Stimulated activated CD8-positive, alpha-beta memory T cell treated with anti-CD3 and anti-CD28 coated beads, Interleukin-4, amount 100 ng/mL, for 48 hours (primary cell): ENCODE measurements around the gene CPLX3.

Experiments
- DNase-seq: peaks from one replicate; pipeline ENCODE4 v3.0.0-alpha.2; 2020

Gene CPLX3

DNA sequence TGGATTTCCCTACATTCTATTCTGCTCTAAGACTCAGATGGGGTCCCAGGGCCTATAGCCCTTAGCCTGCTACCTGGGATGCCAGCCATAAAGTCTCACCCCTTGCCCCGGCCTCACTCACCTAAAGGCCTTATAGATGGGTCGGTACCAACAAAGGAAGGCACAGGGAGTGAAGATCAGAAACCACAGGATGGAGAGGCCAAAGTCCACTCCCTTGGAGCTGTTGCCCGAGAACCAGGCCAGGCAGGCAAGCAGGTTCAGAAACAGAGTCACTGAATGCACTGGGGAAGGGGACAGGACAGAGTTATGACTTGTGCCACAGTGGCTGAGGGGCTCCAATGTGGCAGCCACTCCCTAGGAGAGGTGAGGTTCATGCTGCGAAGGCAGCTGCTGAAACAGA lies 24.0 kb downstream of the CPLX3 start:
- no peak for DNase-seq

DNA sequence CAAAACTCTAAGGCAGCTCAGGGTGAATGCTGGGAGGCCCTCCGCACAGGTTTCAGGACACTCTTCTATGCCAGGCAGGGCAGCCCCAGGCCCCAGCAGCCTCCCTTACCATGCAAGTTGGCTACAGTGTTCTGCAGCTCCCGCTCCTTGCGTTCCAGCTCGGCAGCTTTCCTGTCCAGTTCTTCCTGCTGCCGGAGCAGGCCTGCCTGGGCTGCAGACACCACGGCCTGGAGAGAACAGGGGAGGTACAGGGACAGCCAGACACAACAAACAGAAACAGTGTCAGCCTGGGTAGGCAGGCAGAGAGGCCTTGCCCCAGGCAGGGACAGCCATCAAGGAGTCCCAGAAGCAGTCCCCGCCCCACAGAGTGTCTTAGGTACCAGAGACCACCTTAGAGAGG lies 25.5 kb downstream of the CPLX3 start:
- DNase-seq, result no peak

DNA sequence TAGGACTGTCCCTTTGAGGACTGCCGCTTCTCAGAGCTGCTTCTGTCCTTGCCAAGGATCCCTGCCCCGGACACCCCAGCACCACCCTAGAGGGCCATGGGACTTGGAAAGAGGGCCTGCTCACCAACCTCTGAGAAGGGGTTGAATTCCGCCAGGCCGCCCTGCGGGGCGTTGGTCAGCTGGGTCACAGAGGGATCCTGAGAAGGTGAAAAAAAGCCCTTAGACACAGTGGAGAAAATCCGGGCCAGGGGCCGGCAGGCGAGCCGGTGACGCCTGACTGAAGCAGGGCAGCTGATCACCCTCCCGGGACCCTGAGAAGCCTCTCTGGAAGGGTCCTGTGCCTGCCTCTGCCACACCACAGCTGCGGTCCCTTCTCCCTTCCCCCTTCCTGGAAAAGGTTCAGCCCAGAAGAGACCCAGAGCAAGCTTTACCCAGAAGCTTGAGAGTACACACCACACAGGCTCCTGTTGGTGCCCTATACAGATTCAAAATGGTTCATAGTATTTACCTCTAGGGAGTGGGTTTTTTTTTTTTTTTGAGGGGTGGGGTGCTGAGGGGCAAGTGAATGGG lies 28.1 kb downstream of the CPLX3 start:
- DNase-seq, result no peak

GRCh38 chr15:74855857-74856256 lies 29.4 kb downstream of the CPLX3 start:
- no peak for DNase-seq

DNA sequence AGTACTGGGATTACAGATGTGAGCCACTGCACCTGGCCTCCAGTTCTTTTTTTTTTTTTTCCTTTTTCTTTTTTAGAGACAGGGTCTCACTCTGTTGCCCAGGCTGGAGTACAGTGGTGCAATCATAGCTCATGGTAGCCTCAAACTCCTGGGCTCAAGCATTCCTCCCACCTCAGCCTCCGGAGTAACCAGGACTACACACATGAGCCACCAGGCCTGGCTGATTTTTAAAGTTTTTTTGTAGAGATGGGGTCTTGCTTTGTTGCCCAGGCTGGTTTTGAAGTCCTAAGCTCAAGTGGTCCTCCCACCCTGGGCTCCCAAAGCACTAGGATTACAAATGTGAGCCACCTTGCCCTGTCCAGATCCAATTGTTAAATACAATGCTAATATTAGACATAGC lies 30.1 kb downstream of the CPLX3 start:
- DNase-seq, result no peak

GRCh38 chr15:74857082-74857655 lies 30.7 kb downstream of the CPLX3 start:
- no peak for DNase-seq

- DNase-seq, result no peak
Observed at GRCh38 chr15:74857671-74858368, 31.4 kb downstream of the CPLX3 start.

- DNase-seq, result no peak
Observed at GRCh38 chr15:74858369-74858740, 31.9 kb downstream of the CPLX3 start.

GRCh38 chr15:74863239-74864056 lies 37.0 kb downstream of the CPLX3 start:
- DNase-seq, result no peak

GRCh38 chr15:74864296-74864695 lies 37.9 kb downstream of the CPLX3 start:
- DNase-seq, result no peak

DNA sequence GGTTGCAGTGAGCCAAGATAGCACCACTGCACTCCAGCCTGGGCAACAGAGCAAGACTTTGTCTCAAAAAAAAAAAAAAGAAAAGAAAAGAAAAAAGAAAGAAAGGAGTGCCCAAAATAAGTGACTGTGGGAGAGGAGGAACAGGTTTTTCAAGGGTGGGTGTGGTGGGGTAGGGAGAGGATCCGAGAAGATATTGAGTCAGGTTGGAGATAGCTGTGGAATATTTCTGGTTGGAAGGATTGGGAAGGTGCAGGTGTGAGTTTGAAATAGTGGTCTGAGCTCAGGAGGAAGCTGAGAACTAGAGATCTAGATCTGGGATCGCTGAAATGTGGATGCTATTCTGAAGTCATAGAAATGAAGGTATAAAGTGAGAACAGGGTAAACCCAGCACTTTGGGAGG lies 38.9 kb downstream of the CPLX3 start:
- no peak for DNase-seq

DNA sequence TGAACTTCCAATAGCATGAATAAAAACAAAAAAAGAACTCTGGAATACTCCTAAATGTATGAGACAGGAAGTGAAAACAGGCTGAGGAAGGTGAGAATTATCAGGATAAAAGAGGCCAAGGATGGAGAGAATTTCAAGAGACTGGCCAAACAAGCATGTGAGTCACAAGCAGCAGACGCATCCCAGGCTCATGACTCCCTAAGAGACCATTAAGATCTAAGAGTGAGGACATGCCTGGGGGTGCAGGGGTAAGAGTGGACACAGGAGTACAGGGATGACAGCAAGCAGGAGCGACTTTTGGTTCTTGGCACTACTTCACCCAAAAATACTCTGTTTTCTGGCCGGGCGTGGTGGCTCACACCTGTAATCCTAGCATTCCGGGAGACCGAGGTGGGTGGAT lies 39.7 kb downstream of the CPLX3 start:
- DNase-seq, result no peak

- DNase-seq, result no peak
Observed at GRCh38 chr15:74867466-74868038, 41.1 kb downstream of the CPLX3 start.

DNA sequence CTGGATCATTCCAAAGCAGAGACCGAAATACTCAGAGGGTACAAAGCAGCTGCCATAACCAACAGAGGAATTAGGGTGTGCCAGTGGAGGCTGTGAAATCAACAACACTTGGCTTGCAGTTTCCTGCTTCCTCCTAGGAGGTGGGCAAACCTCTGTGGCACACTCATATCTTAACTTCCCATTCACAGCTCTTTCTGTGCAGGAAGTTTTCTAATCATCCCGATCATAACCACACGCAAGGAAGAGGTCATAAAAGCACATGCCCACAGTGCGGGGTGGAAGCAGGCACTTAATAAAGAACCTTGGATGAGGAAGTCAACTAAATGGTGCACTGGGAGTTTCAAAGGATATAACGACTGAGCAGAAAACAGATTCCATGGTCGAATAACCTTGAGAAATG lies 41.6 kb downstream of the CPLX3 start:
- DNase-seq, result no peak

DNA sequence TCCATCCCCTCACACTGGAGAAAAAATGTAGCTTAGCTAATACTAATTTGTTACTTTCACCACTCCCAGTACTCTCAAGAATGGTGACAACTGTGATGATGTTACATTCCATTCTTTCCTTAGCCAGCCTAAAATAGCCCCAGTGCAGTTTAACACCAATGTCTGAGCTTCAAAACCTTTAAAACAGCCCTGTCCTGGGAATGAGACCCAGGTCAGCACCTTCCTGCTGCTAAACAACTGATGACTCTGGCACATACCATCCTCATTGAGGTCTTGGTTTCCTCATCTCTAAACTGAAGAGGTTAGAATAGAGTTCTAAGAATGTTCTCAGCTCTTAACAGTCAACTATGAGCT lies 42.9 kb downstream of the CPLX3 start:
- DNase-seq, result no peak

DNA sequence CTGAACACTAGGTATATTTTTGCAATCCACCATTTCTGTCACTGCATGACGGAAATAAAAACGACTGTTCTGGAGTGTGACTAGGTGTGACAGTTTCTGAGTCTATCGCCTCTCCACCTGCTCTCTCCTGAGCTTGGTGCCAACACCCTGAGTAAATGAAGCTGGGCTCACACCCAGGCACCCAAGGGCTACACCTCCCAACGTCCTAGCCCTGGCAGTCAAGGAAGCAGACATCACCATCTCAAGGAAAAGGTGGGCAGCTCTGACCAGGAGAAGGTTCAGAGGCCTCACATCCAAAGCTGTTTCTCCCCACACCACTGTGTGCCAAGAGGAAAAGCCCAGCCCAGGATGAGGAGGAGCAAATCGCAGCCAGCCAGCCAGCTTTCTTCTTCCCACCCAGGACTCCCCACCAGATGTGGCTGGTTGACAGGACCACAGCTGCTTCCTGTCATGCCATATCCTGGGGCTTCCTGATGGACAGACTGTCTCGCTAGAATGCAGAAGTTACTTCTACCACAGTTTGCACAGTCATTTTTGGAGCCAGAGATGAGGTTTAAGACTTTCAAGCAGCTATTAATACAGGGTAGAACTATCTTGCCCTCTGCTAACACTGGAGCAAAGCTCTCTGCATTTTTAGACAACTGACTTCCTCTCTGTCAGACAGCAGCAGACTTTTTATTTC lies 43.4 kb downstream of the CPLX3 start:
- DNase-seq, result peak; percentile 59

GRCh38 chr15:74870436-74871215 lies 44.2 kb downstream of the CPLX3 start:
- DNase-seq, result no peak

DNA sequence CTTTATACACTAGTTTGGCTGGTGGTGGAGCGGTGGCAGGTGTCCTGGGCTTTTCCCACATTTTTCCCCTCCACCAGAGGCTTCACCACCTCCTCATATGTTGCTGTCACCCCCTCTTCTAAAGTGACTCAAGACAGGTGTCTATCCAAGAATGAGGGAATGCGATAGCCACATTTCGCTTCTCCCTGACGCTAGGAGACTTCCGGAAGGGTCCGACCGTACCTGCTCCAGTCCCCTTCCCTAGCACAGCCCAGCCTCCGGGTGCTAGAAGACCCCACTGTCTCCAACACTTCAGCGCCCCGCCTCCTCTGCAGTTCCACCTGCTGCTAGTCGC lies 46.2 kb downstream of the CPLX3 start:
- DNase-seq, result no peak

DNA sequence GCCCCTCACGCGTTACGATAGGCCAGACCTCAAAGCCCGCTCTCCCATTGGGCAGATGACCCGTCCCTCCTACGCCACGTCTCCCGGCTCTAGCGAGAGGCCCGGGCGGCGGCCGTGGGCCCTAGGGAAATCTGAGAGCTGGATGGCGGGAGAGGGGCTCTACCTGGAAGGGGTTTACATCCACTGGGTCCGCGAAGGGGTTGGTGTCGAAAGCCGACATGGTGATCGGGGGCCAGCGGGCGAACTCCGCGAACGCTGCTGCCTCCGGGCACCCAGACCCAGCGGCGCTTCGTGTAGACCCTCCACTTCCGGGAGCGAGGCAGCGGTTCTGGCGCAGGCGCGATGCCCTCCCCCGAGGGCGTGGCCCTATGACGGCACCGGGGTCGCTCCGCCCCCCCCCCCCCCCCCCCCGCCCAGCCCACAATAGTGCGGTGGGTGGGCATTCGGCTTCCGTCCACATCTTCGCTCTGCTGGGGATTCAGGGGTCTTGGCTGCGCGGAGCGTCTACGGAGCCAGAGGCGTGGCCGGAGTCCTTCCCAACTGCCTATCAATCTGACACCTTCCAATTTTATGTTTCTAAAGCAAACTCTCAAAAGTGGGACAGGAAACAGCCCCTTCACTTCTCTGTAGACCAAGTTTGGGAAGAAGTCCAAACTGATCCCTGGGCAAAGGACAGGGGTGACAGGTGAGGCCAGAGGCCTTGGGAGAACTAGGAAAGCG lies 46.8 kb downstream of the CPLX3 start, which contains the start of gene SCAMP2:
Gene SCAMP2 (minus strand): TSS at position 330 of the 720 bp plus-strand sequence. CDS start 110 bp downstream, at position 220.
- peak; percentile 92 for DNase-seq

DNA sequence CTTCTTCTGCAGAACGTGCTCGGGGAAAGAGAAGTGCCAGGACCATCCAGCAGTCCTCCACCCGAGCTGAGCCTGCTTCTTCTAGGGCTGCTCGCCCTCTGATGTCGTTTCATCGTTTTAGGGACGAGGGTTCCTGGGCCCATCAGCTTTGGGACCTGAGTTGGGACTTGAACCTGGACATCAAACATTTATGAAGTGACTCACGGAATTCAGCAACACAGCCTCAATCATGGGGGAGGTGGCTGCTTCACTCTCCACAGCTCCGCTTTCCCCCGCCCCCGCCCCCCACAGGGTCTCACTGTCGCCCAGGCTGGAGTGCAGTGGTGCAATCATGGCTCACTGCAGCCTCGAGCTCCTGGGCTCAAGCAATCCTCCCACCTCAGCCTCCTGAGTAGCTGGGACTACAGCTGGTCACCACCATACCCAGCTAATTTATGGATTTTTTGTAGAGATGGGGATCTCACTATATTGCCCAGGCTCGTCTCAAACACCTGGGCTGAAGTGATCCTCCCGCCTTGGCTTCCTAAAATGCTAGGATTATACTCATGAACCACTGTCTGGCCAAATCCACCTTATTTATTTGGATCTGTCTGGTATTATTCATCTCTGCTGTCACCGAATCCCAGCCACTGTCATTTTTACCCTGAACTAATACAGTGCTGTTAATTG lies 47.5 kb downstream of the CPLX3 start:
- peak; percentile 51 for DNase-seq

DNA sequence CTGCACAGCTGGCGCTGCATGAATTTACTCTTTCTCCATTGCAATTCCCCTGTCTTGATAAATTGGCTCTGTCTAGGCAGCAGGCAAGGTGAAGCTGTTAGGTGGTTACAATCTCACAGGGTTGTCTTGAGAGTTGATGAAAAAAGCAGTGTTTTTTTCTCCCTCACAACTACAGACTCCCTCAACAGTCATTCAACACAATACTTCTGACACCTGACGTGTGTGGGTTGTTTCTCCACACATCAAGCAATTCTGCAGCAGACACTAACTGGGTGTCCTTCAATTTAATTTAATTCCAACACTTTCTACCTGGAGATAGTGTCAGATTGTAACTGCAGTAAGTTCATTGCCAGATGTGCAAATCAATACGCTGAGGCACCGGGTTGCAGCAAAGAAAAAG lies 51.8 kb downstream of the CPLX3 start:
- no peak for DNase-seq
